22Rv1 (cell line): ENCODE measurements around the gene PKP2.

Source experiments
- H3K27ac ChIP-seq: fragments of 450-650 bp; 2 replicates; pipeline ENCODE4 v1.5.1; 2017
- CTCF ChIP-seq: fragments of 450-650 bp; IDR thresholded peaks from 2 replicates; pipeline ENCODE4 v1.5.1; 2017; ENCODE audit warnings: mild to moderate bottlenecking
- ZFX ChIP-seq: fragments of 450-650 bp; IDR thresholded peaks from 2 replicates; pipeline ENCODE4 v1.6.1; 2017; ENCODE audit warnings: antibody characterized with exemption, borderline replicate concordance

Gene PKP2

GRCh38 chr12:32920506-32921085, 24.0 kb upstream of the PKP2 start:
- peak overlapping the region; percentile 58 for H3K27ac ChIP-seq
- TF ChIP-seq ZFX, result no peak
- TF ChIP-seq CTCF, result no peak

- H3K27ac ChIP-seq, result no peak overlapping the region
- TF ChIP-seq ZFX (no peak), CTCF (peak; percentile 69)
Observed at GRCh38 chr12:32918890-32919801, 22.6 kb upstream of the PKP2 start.

GRCh38 chr12:32917094-32917611, 20.6 kb upstream of the PKP2 start:
- no peak overlapping the region for H3K27ac ChIP-seq
- TF ChIP-seq ZFX, result no peak
- no peak for TF ChIP-seq CTCF

GRCh38 chr12:32907898-32908476, 11.4 kb upstream of the PKP2 start:
- no peak overlapping the region for H3K27ac ChIP-seq
- TF ChIP-seq CTCF, result no peak
- TF ChIP-seq ZFX, result no peak

- TF ChIP-seq ZFX, result no peak
- no peak for TF ChIP-seq CTCF
- H3K27ac ChIP-seq, result no peak overlapping the region
Observed at GRCh38 chr12:32907166-32907565, 10.6 kb upstream of the PKP2 start.

- H3K27ac ChIP-seq, result no peak overlapping the region
- TF ChIP-seq CTCF (no peak), ZFX (no peak)
Observed at GRCh38 chr12:32906399-32907165, 10.0 kb upstream of the PKP2 start.
